H1 (cell line): ENCODE data around the gene TM2D1. TPM values are rescaled to one million over a fixed set of nuclear protein-coding genes. Genes with fewer than 3 reads are reported as not detected.
"Not testable (repeated sequence)": the region's sequence is repeated elsewhere in the genome, so short reads cannot be mapped to it uniquely, and the experiment has no call there.

Experiments
- CTCF ChIA-PET: fragments of 300-600 bp; sonication (Branson Sonifier 250); formaldehyde crosslinking; loops from one replicate; lab custom pipeline; 2021; ENCODE audit not compliant: partially characterized antibody; lab: Charles Lee
- POLR2A ChIA-PET: fragments of 300-600 bp; sonication (Branson Sonifier 250); formaldehyde crosslinking; loops from one replicate; lab custom pipeline; 2021; ENCODE audit warnings: inconsistent platforms; ENCODE audit not compliant: partially characterized antibody; lab: Charles Lee
- DNase-seq, 2 experiments: peaks; one replicate each; pipeline versions ENCODE4 v3.0.0 to v3.0.0-alpha.2; 2010 to 2022; ENCODE audit warnings: low spot score in 2 of 2, low read depth in 1 of 2, mixed read lengths in 1 of 2
- FAIRE-seq: peaks from 2 replicates; lab custom pipeline; 2011; peaks lifted over from hg19 to GRCh38; lab: Jason Lieb, UNC
- H2AFZ ChIP-seq: 2 replicates; pipeline ENCODE4 v1.8.1; 2012; ENCODE audit warnings: low read length, inconsistent platforms
- H2AK5ac ChIP-seq: 2 replicates; pipeline ENCODE4 v1.6.1; 2013; ENCODE audit warnings: low read depth, low read length
- H2BK120ac ChIP-seq: replicated peaks from 2 replicates; pipeline ENCODE3; 2013; ENCODE audit warnings: low read depth, low read length, inconsistent platforms
- H2BK12ac ChIP-seq: 2 replicates; pipeline ENCODE4 v1.6.1; 2013; ENCODE audit warnings: low read depth, low read length
- H2BK15ac ChIP-seq: 2 replicates; pipeline ENCODE4 v1.6.1; 2013; ENCODE audit warnings: low read length
- H2BK20ac ChIP-seq: 2 replicates; pipeline ENCODE4 v1.6.1; 2013; ENCODE audit warnings: low read length
- H2BK5ac ChIP-seq: 2 replicates; pipeline ENCODE4 v1.6.1; 2013; ENCODE audit warnings: low read depth, low read length
- H3K14ac ChIP-seq: 2 replicates; pipeline ENCODE4 v1.6.1; 2013; ENCODE audit warnings: inconsistent platforms; ENCODE audit not compliant: insufficient read length
- H3K18ac ChIP-seq: 2 replicates; pipeline ENCODE4 v1.6.1; 2013; ENCODE audit warnings: low read length; ENCODE audit errors: extremely low read depth
- H3K23ac ChIP-seq: 2 replicates; pipeline ENCODE4 v1.6.1; 2013; ENCODE audit warnings: inconsistent platforms; ENCODE audit not compliant: insufficient read length
- H3K23me2 ChIP-seq: 2 replicates; pipeline ENCODE4 v1.6.1; 2013; ENCODE audit warnings: low read depth, low read length
- H3K27ac ChIP-seq: 2 replicates; pipeline ENCODE4 v1.6.1; 2011; ENCODE audit warnings: low read depth, low read length, inconsistent platforms
- H3K27me3 ChIP-seq, 4 experiments: replicated peaks in 1 of 4; 1 replicate in 1 of 4; 2 replicates in 3 of 4; pipeline versions ENCODE4 v1.6.1 to v1.8.1; 2011 to 2013; ENCODE audit warnings: low read length in 3 of 4, mild to moderate bottlenecking in 3 of 4, inconsistent platforms in 2 of 4, mixed read lengths in 2 of 4, moderate library complexity in 1 of 4; ENCODE audit not compliant: control insufficient read depth in 3 of 4, insufficient read depth in 3 of 4; ENCODE audit errors: extremely low read depth in 1 of 4
- H3K36me3 ChIP-seq, 4 experiments: 2 replicates each; pipeline versions ENCODE4 v1.6.1 to v1.8.1; 2011 to 2013; ENCODE audit warnings: mild to moderate bottlenecking in 4 of 4, low read length in 3 of 4, moderate library complexity in 2 of 4, control low read depth in 1 of 4, inconsistent platforms in 1 of 4; ENCODE audit not compliant: insufficient read depth in 4 of 4, control insufficient read depth in 2 of 4
- H3K4ac ChIP-seq: replicated peaks from 2 replicates; pipeline ENCODE3; 2013; ENCODE audit warnings: low read length, low read depth, mixed read lengths, inconsistent platforms; ENCODE audit not compliant: insufficient read length
- H3K4me1 ChIP-seq, 4 experiments: replicated peaks in 1 of 4; 1 replicate in 1 of 4; 2 replicates in 3 of 4; pipeline versions ENCODE4 v1.6.1 to v1.8.1; 2011 to 2013; ENCODE audit warnings: low read length in 3 of 4, inconsistent platforms in 2 of 4, mixed read lengths in 1 of 4; ENCODE audit not compliant: insufficient read depth in 4 of 4, control insufficient read depth in 3 of 4
- H3K4me2 ChIP-seq, 2 experiments: 2 replicates each; pipeline versions ENCODE4 v1.6.1 to v1.8.1; 2011 to 2013; ENCODE audit warnings: low read depth in 2 of 2, low read length in 2 of 2, control low read depth in 1 of 2, inconsistent platforms in 1 of 2, mild to moderate bottlenecking in 1 of 2; ENCODE audit not compliant: insufficient read depth in 1 of 2
- H3K4me3 ChIP-seq, 4 experiments: fragments of 200-600, 300-600 bp in 1 of 4; sonication (generic), shearing (Covaris generic), sonication (Bioruptor Twin) in 1 of 4; 2 replicates each; pipeline versions ENCODE4 v1.5.1 to v1.8.1; 2011 to 2016; ENCODE audit warnings: low read length in 4 of 4, low read depth in 3 of 4, control low read depth in 2 of 4, inconsistent platforms in 2 of 4, mild to moderate bottlenecking in 2 of 4, mixed read lengths in 1 of 4, moderate library complexity in 1 of 4; ENCODE audit not compliant: insufficient read depth in 2 of 4; ENCODE audit errors: extremely low read depth in 1 of 4
- H3K56ac ChIP-seq: replicated peaks from 2 replicates; pipeline ENCODE3; 2013; ENCODE audit warnings: low read depth, mild to moderate bottlenecking, mixed read lengths, low read length, inconsistent platforms; ENCODE audit not compliant: insufficient read length
- H3K79me1 ChIP-seq: 2 replicates; pipeline ENCODE4 v1.6.1; 2013; ENCODE audit warnings: low read depth, low read length, control low read depth
- H3K79me2 ChIP-seq, 2 experiments: 2 replicates each; pipeline versions ENCODE4 v1.6.1 to v1.8.1; 2012 to 2013; ENCODE audit warnings: low read length in 2 of 2, mild to moderate bottlenecking in 2 of 2, inconsistent platforms in 1 of 2; ENCODE audit not compliant: insufficient read depth in 2 of 2, control insufficient read depth in 1 of 2
- H3K9ac ChIP-seq, 4 experiments: replicated peaks in 1 of 4; 1 replicate in 1 of 4; 2 replicates in 3 of 4; pipeline versions ENCODE4 v1.6.1 to v1.8.1; 2011 to 2013; ENCODE audit warnings: low read depth in 3 of 4, low read length in 3 of 4, control low read depth in 2 of 4, mild to moderate bottlenecking in 2 of 4, moderate library complexity in 2 of 4, inconsistent platforms in 1 of 4; ENCODE audit errors: extremely low read depth in 1 of 4
- H3K9me3 ChIP-seq, 2 experiments: 2 replicates each; pipeline versions ENCODE4 v1.6.1 to v1.8.1; 2012 to 2013; ENCODE audit warnings: mild to moderate bottlenecking in 2 of 2, moderate library complexity in 2 of 2, control low read depth in 1 of 2, inconsistent platforms in 1 of 2, low read depth in 1 of 2, low read length in 1 of 2, mixed read lengths in 1 of 2; ENCODE audit not compliant: insufficient read depth in 2 of 2
- H4K20me1 ChIP-seq, 2 experiments: replicated peaks in 1 of 2; 2 replicates each; pipeline versions ENCODE3 to v1.8.1; 2011 to 2013; ENCODE audit warnings: inconsistent platforms in 2 of 2, low read length in 2 of 2, mild to moderate bottlenecking in 1 of 2; ENCODE audit not compliant: insufficient read depth in 2 of 2, control insufficient read depth in 1 of 2
- H4K5ac ChIP-seq: 2 replicates; pipeline ENCODE4 v1.6.1; 2013; ENCODE audit warnings: low read length, low read depth, mixed read lengths, inconsistent platforms; ENCODE audit not compliant: insufficient read length
- H4K8ac ChIP-seq: 2 replicates; pipeline ENCODE4 v1.8.0; 2013; ENCODE audit warnings: mild to moderate bottlenecking, moderate library complexity, low read length, inconsistent platforms; ENCODE audit not compliant: insufficient read depth; ENCODE audit errors: extremely low read depth
- H4K91ac ChIP-seq: replicated peaks from 2 replicates; pipeline ENCODE3; 2013; ENCODE audit warnings: low read length, mixed read lengths, inconsistent platforms; ENCODE audit not compliant: insufficient read length
- WGBS, 2 experiments: shearing (Covaris generic) in 1 of 2; methylation state at CpG; one replicate each; pipeline versions ENCODE4 v1.1.6 to v1.1.7; 2013 to 2015; ENCODE audit warnings: low lambda C conversion rate in 2 of 2, mixed read lengths in 2 of 2, inconsistent platforms in 1 of 2, low coverage in 1 of 2, missing lambda C conversion rate in 1 of 2; ENCODE audit not compliant: insufficient replicate concordance in 2 of 2, insufficient coverage in 1 of 2, insufficient read length in 1 of 2; ENCODE audit errors: extremely low coverage in 1 of 2, missing lambda C conversion rate in 1 of 2; 5-methylcytosine and 5-hydroxymethylcytosine counted together
- polyA plus RNA-seq, 7 experiments: library from polyadenylated mRNA; depleted of rRNA in 3 of 7; stranded (reverse) in 5 of 7; unstranded in 2 of 7; fragments of >200 nt in 5 of 7; fragments of 200-250 nt in 2 of 7; gene quantifications; 1 replicate in 5 of 7; 2 replicates in 1 of 7; 4 replicates in 1 of 7; pipeline versions ENCODE4 v1.2.1 to v1.2.3, GENCODE V29; 2011 to 2013; ENCODE audit warnings: missing spikeins in 2 of 7, mixed read lengths in 2 of 7
- total RNA-seq: library from RNA; stranded (reverse); fragmentation: NEBNext Ultra II Directional; extraction: Animal tissue kit (Norgen Biotek cat#: 25700); gene quantifications from 2 replicates; pipeline ENCODE4 v1.2.1, GENCODE V29; 2021

Gene TM2D1
- total and polyA plus RNA-seq, 2 of the 8 experiments (the other 6 are each of a cell fraction or from before 2014, with no cell fraction given), result 17.7 to 20.5 TPM

- FAIRE-seq, H3K56ac ChIP-seq, H2BK15ac ChIP-seq, H2AK5ac ChIP-seq, H4K20me1 ChIP-seq, H2AFZ ChIP-seq, H3K23me2 ChIP-seq, H3K79me1 ChIP-seq, CTCF ChIA-PET, H3K18ac ChIP-seq, H3K4me2 ChIP-seq, DNase-seq, H3K4me3 ChIP-seq, H3K23ac ChIP-seq, H3K4me1 ChIP-seq, POLR2A ChIA-PET, H3K27ac ChIP-seq, H4K91ac ChIP-seq, H2BK5ac ChIP-seq, H3K14ac ChIP-seq, H2BK120ac ChIP-seq, H3K27me3 ChIP-seq, H4K8ac ChIP-seq, H2BK20ac ChIP-seq, H3K9me3 ChIP-seq, H3K9ac ChIP-seq, H4K5ac ChIP-seq, H3K36me3 ChIP-seq, H3K4ac ChIP-seq, H3K79me2 ChIP-seq, H2BK12ac ChIP-seq: not testable (repeated sequence)
- 0% methylated on average over 1 of the region's 1 CpG; no CpG with 5 or more reads in 1 of the 2 experiments for WGBS, 2 experiments
These were observed 5.7 kb upstream of the TM2D1 start for GRCh38 chr1:61730679-61731078.
